ENCODE data around the gene KIF13A. TPM values are rescaled to one million over a fixed set of nuclear protein-coding genes. Genes with fewer than 3 reads are reported as not detected.

KIF13A gene
- total RNA-seq, 1 experiment from 2014 or later: 19.7 TPM

DNA sequence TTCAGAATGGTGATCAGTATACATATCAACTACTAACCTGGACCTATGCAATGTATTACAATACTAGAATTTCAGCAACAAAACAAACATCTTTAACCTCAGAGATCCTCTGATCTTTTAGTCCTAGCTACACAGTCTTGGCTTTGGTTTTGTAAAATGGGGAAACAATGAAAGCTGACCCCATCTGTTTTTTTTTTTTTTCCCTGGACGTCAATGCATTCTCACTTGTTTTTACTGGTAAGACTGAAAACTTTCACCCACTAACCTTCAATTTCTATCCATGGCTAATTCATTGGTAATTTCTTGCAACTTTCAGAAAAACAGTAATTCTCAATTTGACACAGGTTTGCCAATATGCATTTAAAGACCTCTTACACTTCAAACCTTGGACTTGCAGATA lies 3.0 kb downstream of the KIF13A start:
- ChIA-PET CTCF (no interaction called here), POLR2A (ENCODE audit: low non-redundant PET) (no interaction called here)
- TF ChIP-seq EZH2 (IDR thresholded peaks at IDR 0.05; ENCODE audit: borderline replicate concordance, low read depth, low read length, poor library complexity, severe bottlenecking): no peak
- TF ChIP-seq, protein P1, sequence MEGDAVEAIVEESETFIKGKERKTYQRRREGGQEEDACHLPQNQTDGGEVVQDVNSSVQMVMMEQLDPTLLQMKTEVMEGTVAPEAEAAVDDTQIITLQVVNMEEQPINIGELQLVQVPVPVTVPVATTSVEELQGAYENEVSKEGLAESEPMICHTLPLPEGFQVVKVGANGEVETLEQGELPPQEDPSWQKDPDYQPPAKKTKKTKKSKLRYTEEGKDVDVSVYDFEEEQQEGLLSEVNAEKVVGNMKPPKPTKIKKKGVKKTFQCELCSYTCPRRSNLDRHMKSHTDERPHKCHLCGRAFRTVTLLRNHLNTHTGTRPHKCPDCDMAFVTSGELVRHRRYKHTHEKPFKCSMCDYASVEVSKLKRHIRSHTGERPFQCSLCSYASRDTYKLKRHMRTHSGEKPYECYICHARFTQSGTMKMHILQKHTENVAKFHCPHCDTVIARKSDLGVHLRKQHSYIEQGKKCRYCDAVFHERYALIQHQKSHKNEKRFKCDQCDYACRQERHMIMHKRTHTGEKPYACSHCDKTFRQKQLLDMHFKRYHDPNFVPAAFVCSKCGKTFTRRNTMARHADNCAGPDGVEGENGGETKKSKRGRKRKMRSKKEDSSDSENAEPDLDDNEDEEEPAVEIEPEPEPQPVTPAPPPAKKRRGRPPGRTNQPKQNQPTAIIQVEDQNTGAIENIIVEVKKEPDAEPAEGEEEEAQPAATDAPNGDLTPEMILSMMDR (conservative IDR thresholded peaks at IDR 0.05; ENCODE audit: low read depth, low read length): no peak
- no peaks in the 10 kb centered on the region for H3K9me3 ChIP-seq (ENCODE audit: low read depth, low read length, poor library complexity, severe bottlenecking)
- no peak overlapping the region for H3K27ac ChIP-seq (ENCODE audit: low read depth, low read length, poor library complexity, severe bottlenecking)
- no peaks in the 10 kb centered on the region for H3K36me3 ChIP-seq (ENCODE audit: insufficient read depth, low read length, poor library complexity, severe bottlenecking)
- BruUV-seq (replicated peaks): no TSS peak
- intact Hi-C loops (cut with micrococcal nuclease; ENCODE audit: unreplicated experiment): no loop called here
- H3K4me1 ChIP-seq (ENCODE audit: insufficient read depth, low read length, poor library complexity, severe bottlenecking): peaks cover 17% of the 10 kb centered on the region
- no peak overlapping the region for H3K4me3 ChIP-seq (ENCODE audit: low read depth, low read length, poor library complexity, severe bottlenecking)
- no peaks in the 10 kb centered on the region for H3K27me3 ChIP-seq (replicated peaks; ENCODE audit: insufficient read depth, low read depth, low read length, poor library complexity)
- DNase-seq (ENCODE audit: low spot score): no peak

DNA sequence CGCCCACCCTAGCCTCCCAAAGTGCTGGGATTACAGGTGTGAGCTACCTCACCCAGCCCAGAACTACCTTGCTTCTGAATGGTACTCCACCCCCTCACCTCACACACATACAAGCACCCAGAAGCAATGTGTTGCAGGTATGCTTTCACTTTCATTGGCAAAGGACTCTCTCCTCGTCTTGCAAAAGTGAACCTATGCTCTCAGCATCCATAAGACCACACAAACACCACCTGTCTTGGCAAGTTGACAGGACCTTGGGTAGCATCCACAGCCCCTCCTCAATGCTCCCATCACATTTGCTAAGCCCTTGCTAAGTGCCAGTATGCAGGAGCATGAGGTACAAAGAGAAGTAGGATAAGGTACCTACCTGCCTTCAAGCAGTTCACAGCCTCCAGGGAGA lies 3.7 kb downstream of the KIF13A start:
- no peaks in the 10 kb centered on the region for H3K36me3 ChIP-seq (ENCODE audit: insufficient read depth, low read length, poor library complexity, severe bottlenecking)
- H3K4me1 ChIP-seq (ENCODE audit: insufficient read depth, low read length, poor library complexity, severe bottlenecking): peaks cover 17% of the 10 kb centered on the region
- intact Hi-C loops (cut with micrococcal nuclease; ENCODE audit: unreplicated experiment): no loop called here
- BruUV-seq (replicated peaks): no TSS peak
- no peak for TF ChIP-seq EZH2 (IDR thresholded peaks at IDR 0.05; ENCODE audit: borderline replicate concordance, low read depth, low read length, poor library complexity, severe bottlenecking)
- TF ChIP-seq, protein P1 (conservative IDR thresholded peaks at IDR 0.05; ENCODE audit: low read depth, low read length): no peak
- POLR2A ChIA-PET (ENCODE audit: low non-redundant PET): no interaction called here
- no peaks in the 10 kb centered on the region for H3K27me3 ChIP-seq (replicated peaks; ENCODE audit: insufficient read depth, low read depth, low read length, poor library complexity)
- CTCF ChIA-PET: no interaction called here
- no peak overlapping the region for H3K4me3 ChIP-seq (ENCODE audit: low read depth, low read length, poor library complexity, severe bottlenecking)
- no peak overlapping the region for H3K27ac ChIP-seq (ENCODE audit: low read depth, low read length, poor library complexity, severe bottlenecking)
- no peak for DNase-seq (ENCODE audit: low spot score)
- no peaks in the 10 kb centered on the region for H3K9me3 ChIP-seq (ENCODE audit: low read depth, low read length, poor library complexity, severe bottlenecking)

DNA sequence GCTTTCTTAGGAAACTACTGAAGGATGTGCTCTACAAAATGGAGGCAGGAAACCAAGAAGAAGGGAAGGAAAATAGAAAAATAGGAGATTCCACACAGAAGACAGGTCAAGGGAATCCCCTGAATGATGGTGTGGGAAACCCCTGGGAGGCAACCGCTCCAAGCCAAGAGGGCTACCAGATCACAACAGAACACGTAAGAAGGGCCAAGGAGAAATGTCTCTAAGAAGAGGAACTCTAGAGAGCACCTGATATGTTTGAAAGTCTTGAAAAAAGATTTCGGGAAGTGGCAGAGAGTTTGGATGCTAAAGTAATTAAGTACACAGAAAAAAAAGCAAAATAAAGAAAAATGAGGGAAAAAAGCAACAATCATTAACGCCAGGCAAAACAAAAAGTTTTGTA lies 7.1 kb downstream of the KIF13A start:
- CTCF ChIA-PET: no interaction called here
- H3K27ac ChIP-seq (ENCODE audit: low read depth, low read length, poor library complexity, severe bottlenecking): no peak overlapping the region

More for the DNA sequence above, 7.1 kb downstream of the KIF13A start:
- Histone ChIP-seq H3K4me3 (ENCODE audit: low read depth, low read length, poor library complexity, severe bottlenecking) (no peak overlapping the region), H3K36me3 (ENCODE audit: insufficient read depth, low read length, poor library complexity, severe bottlenecking) (no peaks in the 10 kb centered on the region), H3K4me1 (ENCODE audit: insufficient read depth, low read length, poor library complexity, severe bottlenecking) (peaks cover 8% of the 10 kb centered on the region), H3K9me3 (ENCODE audit: low read depth, low read length, poor library complexity, severe bottlenecking) (no peaks in the 10 kb centered on the region), H3K27me3 (replicated peaks; ENCODE audit: insufficient read depth, low read depth, low read length, poor library complexity) (no peaks in the 10 kb centered on the region)
- intact Hi-C loops (cut with micrococcal nuclease; ENCODE audit: unreplicated experiment): no loop called here
- POLR2A ChIA-PET (ENCODE audit: low non-redundant PET): no interaction called here
- BruUV-seq (replicated peaks): no TSS peak
- no peak for DNase-seq (ENCODE audit: low spot score)
- TF ChIP-seq EZH2 (IDR thresholded peaks at IDR 0.05; ENCODE audit: borderline replicate concordance, low read depth, low read length, poor library complexity, severe bottlenecking): no peak
- TF ChIP-seq, protein P1 (conservative IDR thresholded peaks at IDR 0.05; ENCODE audit: low read depth, low read length): no peak

Data from A673 (cell line).